ENCODE results near the gene UBE2D1.

DNA sequence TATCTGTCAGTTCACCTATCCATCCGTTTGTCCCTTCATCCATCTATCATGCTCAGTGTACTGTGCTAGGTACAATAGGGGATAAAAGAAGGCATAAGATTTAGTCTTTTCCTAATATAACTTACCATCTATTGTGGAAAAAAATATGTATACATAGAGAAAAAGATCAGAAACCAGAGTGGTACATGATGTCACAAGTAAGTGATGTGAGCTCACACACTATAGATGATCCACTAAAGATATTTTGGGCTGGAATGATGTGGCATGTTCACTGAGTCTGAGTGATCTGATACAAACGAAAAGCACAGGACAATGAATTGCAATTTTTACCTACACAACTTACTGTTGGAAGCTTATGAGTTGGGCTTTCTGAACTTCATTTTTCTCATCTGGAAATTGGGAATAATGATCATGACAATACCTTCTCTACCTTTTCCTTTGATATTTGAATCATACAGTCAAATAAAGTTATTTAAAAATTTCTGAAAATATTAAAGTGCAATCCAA is 47.7 kb downstream of the UBE2D1 start:
- TF ChIP-seq SETDB1 (IDR thresholded peaks at IDR 0.05; ENCODE audit: low read length) (no peak), YBX1 (IDR thresholded peaks at IDR 0.05) (no peak), MGA (IDR thresholded peaks at IDR 0.05) (no peak), NFIC (IDR thresholded peaks at IDR 0.05) (no peak), TEAD4 (IDR thresholded peaks at IDR 0.05; ENCODE audit: low read length) (no peak), TEAD4 (CRISPR knock-in tag; IDR thresholded peaks at IDR 0.05; ENCODE audit: borderline replicate concordance) (no peak), POLR2A (conservative IDR thresholded peaks at IDR 0.05) (no peak), ZNF449 (CRISPR knock-in tag; IDR thresholded peaks at IDR 0.05) (no peak), GABPB1 (CRISPR knock-in tag; IDR thresholded peaks at IDR 0.05) (no peak), HMGN3 (IDR thresholded peaks at IDR 0.05; ENCODE audit: borderline replicate concordance, extremely low read depth, insufficient read length, low read depth, low read length) (no peak), RAD21 (CRISPR knock-in tag; conservative IDR thresholded peaks at IDR 0.05 in 1 of 2, IDR thresholded peaks at IDR 0.05 in 1 of 2) (no peak), ARNT (IDR thresholded peaks at IDR 0.05) (no peak), BHLHE40 (IDR thresholded peaks at IDR 0.05; ENCODE audit: low read length) (no peak), ZBTB34 (CRISPR knock-in tag; IDR thresholded peaks at IDR 0.05) (no peak)
- TF ChIP-seq, protein P1, sequence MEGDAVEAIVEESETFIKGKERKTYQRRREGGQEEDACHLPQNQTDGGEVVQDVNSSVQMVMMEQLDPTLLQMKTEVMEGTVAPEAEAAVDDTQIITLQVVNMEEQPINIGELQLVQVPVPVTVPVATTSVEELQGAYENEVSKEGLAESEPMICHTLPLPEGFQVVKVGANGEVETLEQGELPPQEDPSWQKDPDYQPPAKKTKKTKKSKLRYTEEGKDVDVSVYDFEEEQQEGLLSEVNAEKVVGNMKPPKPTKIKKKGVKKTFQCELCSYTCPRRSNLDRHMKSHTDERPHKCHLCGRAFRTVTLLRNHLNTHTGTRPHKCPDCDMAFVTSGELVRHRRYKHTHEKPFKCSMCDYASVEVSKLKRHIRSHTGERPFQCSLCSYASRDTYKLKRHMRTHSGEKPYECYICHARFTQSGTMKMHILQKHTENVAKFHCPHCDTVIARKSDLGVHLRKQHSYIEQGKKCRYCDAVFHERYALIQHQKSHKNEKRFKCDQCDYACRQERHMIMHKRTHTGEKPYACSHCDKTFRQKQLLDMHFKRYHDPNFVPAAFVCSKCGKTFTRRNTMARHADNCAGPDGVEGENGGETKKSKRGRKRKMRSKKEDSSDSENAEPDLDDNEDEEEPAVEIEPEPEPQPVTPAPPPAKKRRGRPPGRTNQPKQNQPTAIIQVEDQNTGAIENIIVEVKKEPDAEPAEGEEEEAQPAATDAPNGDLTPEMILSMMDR (IDR thresholded peaks at IDR 0.05 in 2 of 3, conservative IDR thresholded peaks at IDR 0.05 in 1 of 3; ENCODE audit: insufficient read depth in 2 of 3, low read depth in 1 of 3, low read length in 3 of 3): no peak

Measured in K562 (cell line).